Activated T-helper 1 cell treated with anti-CD3 and anti-CD28 coated beads, Interleukin-12 subunit alpha, Interleukin-12 subunit beta, Interleukin-2, Interleukin-4 antibody, amounts not matched to agents 30 ng/mL and 10 ng/mL and 1 ng/mL, durations not matched to agents 14 hours and 24 hours and 36 hours (primary cell): ENCODE results near the gene KIFAP3. TPM values are rescaled to one million over a fixed set of nuclear protein-coding genes. Genes with fewer than 3 reads are reported as not detected.

Experiments used
- total RNA-seq: library from RNA; stranded (reverse); gene quantifications from 2 replicates; pipeline ENCODE4 v1.2.3, GENCODE V29; 2022

Gene KIFAP3
- total RNA-seq, 1 donor from 2014 or later, result 12.9 TPM

Other genes starting within 250 kb of the KIFAP3 start
- 11.8 and 12.3 TPM in 2 replicates for gene SCYL3, start 180.8 kb downstream of the KIFAP3 start, total RNA-seq
- not detected in 2 replicates for gene NTMT2, start 71.3 kb upstream of the KIFAP3 start, total RNA-seq